Iris pigment epithelial cell (primary cell): ENCODE results near the gene RAB35.

Experiments used
- DNase-seq: peaks from one replicate; pipeline ENCODE4 v3.0.0-alpha.2; 2011; ENCODE audit warnings: low read depth

The RAB35 gene

GRCh38 chr12:120103371-120103770 is 13.2 kb downstream of the RAB35 start:
- no peak for DNase-seq

- DNase-seq = no peak
Observed at GRCh38 chr12:120103044-120103338, 13.6 kb downstream of the RAB35 start.

- DNase-seq = no peak
Observed at GRCh38 chr12:120102189-120103043, 14.1 kb downstream of the RAB35 start.

- no peak for DNase-seq
Observed at GRCh38 chr12:120101617-120102016, 14.9 kb downstream of the RAB35 start.

- DNase-seq = no peak
Observed at GRCh38 chr12:120101182-120101581, 15.4 kb downstream of the RAB35 start.

- DNase-seq = peak; percentile 40
Observed at GRCh38 chr12:120100630-120101029, 15.9 kb downstream of the RAB35 start.

- no peak for DNase-seq
Observed at GRCh38 chr12:120099738-120100137, 16.8 kb downstream of the RAB35 start.

GRCh38 chr12:120098756-120099470 is 17.6 kb downstream of the RAB35 start:
- no peak for DNase-seq

- no peak for DNase-seq
Observed at GRCh38 chr12:120096671-120097202, 19.8 kb downstream of the RAB35 start.

- no peak for DNase-seq
Observed at GRCh38 chr12:120095736-120096135, 20.8 kb downstream of the RAB35 start.

- no peak for DNase-seq
Observed at GRCh38 chr12:120095331-120095730, 21.2 kb downstream of the RAB35 start.

GRCh38 chr12:120094485-120094884 is 22.1 kb downstream of the RAB35 start:
- DNase-seq = no peak

- no peak for DNase-seq
Observed at GRCh38 chr12:120093592-120094355, 22.8 kb downstream of the RAB35 start.

- DNase-seq = no peak
Observed at GRCh38 chr12:120093336-120093591, 23.3 kb downstream of the RAB35 start.

- DNase-seq = no peak
Observed at GRCh38 chr12:120092551-120093335, 23.8 kb downstream of the RAB35 start.

- DNase-seq = no peak
Observed at GRCh38 chr12:120091371-120092090, 25.0 kb downstream of the RAB35 start.

- no peak for DNase-seq
Observed at GRCh38 chr12:120090626-120091295, 25.8 kb downstream of the RAB35 start.

- no peak for DNase-seq
Observed at GRCh38 chr12:120090206-120090605, 26.3 kb downstream of the RAB35 start.

GRCh38 chr12:120089796-120090195 is 26.8 kb downstream of the RAB35 start:
- DNase-seq = no peak

- DNase-seq = no peak
Observed at GRCh38 chr12:120089105-120089504, 27.4 kb downstream of the RAB35 start.
